Measurements from ENCODE around the gene FAM9A. TPM values are rescaled to one million over a fixed set of nuclear protein-coding genes. Genes with fewer than 3 reads are reported as not detected.

The FAM9A gene
- total RNA-seq (2014; rRNA removed; shearing (Covaris generic)), result not detected in 2 replicates

- Histone ChIP-seq H3K27me3 (ENCODE audit: control insufficient read depth, insufficient read depth, low read length) (no peaks in the 10 kb centered on the region), H3K36me3 (replicated peaks; ENCODE audit: control insufficient read depth, insufficient read depth, low read length) (no peaks in the 10 kb centered on the region), H3K4me3 (ENCODE audit: insufficient read depth, low read depth, low read length) (no peak within 1 kb of the TSS)
- peak; percentile 18 for DNase-seq
These were observed at the start of gene FAM9A for GRCh38 chrX:8801041-8801599. Gene FAM9A (minus strand): TSS chrX:8801383. CDS start chrX:8800171, 1,212 bp downstream.

GRCh38 chrX:8850478-8850877, 49.3 kb upstream of the FAM9A start:
- no peak for DNase-seq
- Histone ChIP-seq H3K36me3 (replicated peaks; ENCODE audit: control insufficient read depth, insufficient read depth, low read length) (no peaks in the 10 kb centered on the region), H3K27me3 (ENCODE audit: control insufficient read depth, insufficient read depth, low read length) (no peaks in the 10 kb centered on the region), H3K4me3 (ENCODE audit: insufficient read depth, low read depth, low read length) (no peak overlapping the region)

- no peak overlapping the region for H3K4me3 ChIP-seq (ENCODE audit: insufficient read depth, low read depth, low read length)
- no peaks in the 10 kb centered on the region for H3K27me3 ChIP-seq (ENCODE audit: control insufficient read depth, insufficient read depth, low read length)
- no peaks in the 10 kb centered on the region for H3K36me3 ChIP-seq (replicated peaks; ENCODE audit: control insufficient read depth, insufficient read depth, low read length)
- peak; percentile 31 for DNase-seq
These were observed 48.8 kb upstream of the FAM9A start for GRCh38 chrX:8849945-8850344.

GRCh38 chrX:8849458-8849857, 48.3 kb upstream of the FAM9A start:
- H3K4me3 ChIP-seq (ENCODE audit: insufficient read depth, low read depth, low read length), result no peak overlapping the region
- H3K27me3 ChIP-seq (ENCODE audit: control insufficient read depth, insufficient read depth, low read length), result no peaks in the 10 kb centered on the region
- H3K36me3 ChIP-seq (replicated peaks; ENCODE audit: control insufficient read depth, insufficient read depth, low read length), result no peaks in the 10 kb centered on the region
- DNase-seq, result no peak

GRCh38 chrX:8848911-8849310, 47.7 kb upstream of the FAM9A start:
- H3K36me3 ChIP-seq (replicated peaks; ENCODE audit: control insufficient read depth, insufficient read depth, low read length), result no peaks in the 10 kb centered on the region
- H3K27me3 ChIP-seq (ENCODE audit: control insufficient read depth, insufficient read depth, low read length), result no peaks in the 10 kb centered on the region
- DNase-seq, result no peak
- no peak overlapping the region for H3K4me3 ChIP-seq (ENCODE audit: insufficient read depth, low read depth, low read length)

GRCh38 chrX:8848441-8848840, 47.3 kb upstream of the FAM9A start:
- DNase-seq, result no peak
- Histone ChIP-seq H3K27me3 (ENCODE audit: control insufficient read depth, insufficient read depth, low read length) (no peaks in the 10 kb centered on the region), H3K36me3 (replicated peaks; ENCODE audit: control insufficient read depth, insufficient read depth, low read length) (no peaks in the 10 kb centered on the region), H3K4me3 (ENCODE audit: insufficient read depth, low read depth, low read length) (no peak overlapping the region)

GRCh38 chrX:8847360-8847759, 46.2 kb upstream of the FAM9A start:
- no peak for DNase-seq
- H3K4me3 ChIP-seq (ENCODE audit: insufficient read depth, low read depth, low read length), result no peak overlapping the region
- H3K27me3 ChIP-seq (ENCODE audit: control insufficient read depth, insufficient read depth, low read length), result no peaks in the 10 kb centered on the region
- H3K36me3 ChIP-seq (replicated peaks; ENCODE audit: control insufficient read depth, insufficient read depth, low read length), result no peaks in the 10 kb centered on the region

- Histone ChIP-seq H3K4me3 (ENCODE audit: insufficient read depth, low read depth, low read length) (no peak overlapping the region), H3K27me3 (ENCODE audit: control insufficient read depth, insufficient read depth, low read length) (no peaks in the 10 kb centered on the region), H3K36me3 (replicated peaks; ENCODE audit: control insufficient read depth, insufficient read depth, low read length) (no peaks in the 10 kb centered on the region)
- no peak for DNase-seq
These were observed 45.1 kb upstream of the FAM9A start for GRCh38 chrX:8846266-8846665.

- Histone ChIP-seq H3K36me3 (replicated peaks; ENCODE audit: control insufficient read depth, insufficient read depth, low read length) (no peaks in the 10 kb centered on the region), H3K4me3 (ENCODE audit: insufficient read depth, low read depth, low read length) (no peak overlapping the region), H3K27me3 (ENCODE audit: control insufficient read depth, insufficient read depth, low read length) (no peaks in the 10 kb centered on the region)
- no peak for DNase-seq
These were observed 44.3 kb upstream of the FAM9A start for GRCh38 chrX:8845469-8845868.

GRCh38 chrX:8845060-8845459, 43.9 kb upstream of the FAM9A start:
- peak; percentile 30 for DNase-seq

GRCh38 chrX:8844157-8844556, 43.0 kb upstream of the FAM9A start:
- DNase-seq, result no peak
- H3K27me3 ChIP-seq (ENCODE audit: control insufficient read depth, insufficient read depth, low read length), result no peaks in the 10 kb centered on the region
- H3K4me3 ChIP-seq (ENCODE audit: insufficient read depth, low read depth, low read length), result no peak overlapping the region
- H3K36me3 ChIP-seq (replicated peaks; ENCODE audit: control insufficient read depth, insufficient read depth, low read length), result no peaks in the 10 kb centered on the region

More at GRCh38 chrX:8845060-8845459, 43.9 kb upstream of the FAM9A start:
- Histone ChIP-seq H3K27me3 (ENCODE audit: control insufficient read depth, insufficient read depth, low read length) (no peaks in the 10 kb centered on the region), H3K36me3 (replicated peaks; ENCODE audit: control insufficient read depth, insufficient read depth, low read length) (no peaks in the 10 kb centered on the region), H3K4me3 (ENCODE audit: insufficient read depth, low read depth, low read length) (no peak overlapping the region)

GRCh38 chrX:8841911-8842310, 40.7 kb upstream of the FAM9A start:
- Histone ChIP-seq H3K4me3 (ENCODE audit: insufficient read depth, low read depth, low read length) (no peak overlapping the region), H3K36me3 (replicated peaks; ENCODE audit: control insufficient read depth, insufficient read depth, low read length) (no peaks in the 10 kb centered on the region), H3K27me3 (ENCODE audit: control insufficient read depth, insufficient read depth, low read length) (no peaks in the 10 kb centered on the region)
- DNase-seq, result no peak

- Histone ChIP-seq H3K36me3 (replicated peaks; ENCODE audit: control insufficient read depth, insufficient read depth, low read length) (no peaks in the 10 kb centered on the region), H3K27me3 (ENCODE audit: control insufficient read depth, insufficient read depth, low read length) (no peaks in the 10 kb centered on the region), H3K4me3 (ENCODE audit: insufficient read depth, low read depth, low read length) (no peak overlapping the region)
- DNase-seq, result no peak
These were observed 33.2 kb upstream of the FAM9A start for GRCh38 chrX:8834392-8834791.

- no peak for DNase-seq
- H3K4me3 ChIP-seq (ENCODE audit: insufficient read depth, low read depth, low read length), result no peak overlapping the region
- no peaks in the 10 kb centered on the region for H3K27me3 ChIP-seq (ENCODE audit: control insufficient read depth, insufficient read depth, low read length)
- no peaks in the 10 kb centered on the region for H3K36me3 ChIP-seq (replicated peaks; ENCODE audit: control insufficient read depth, insufficient read depth, low read length)
These were observed 31.6 kb upstream of the FAM9A start for GRCh38 chrX:8832582-8833378.

- no peak for DNase-seq
- Histone ChIP-seq H3K4me3 (ENCODE audit: insufficient read depth, low read depth, low read length) (no peak overlapping the region), H3K27me3 (ENCODE audit: control insufficient read depth, insufficient read depth, low read length) (no peaks in the 10 kb centered on the region), H3K36me3 (replicated peaks; ENCODE audit: control insufficient read depth, insufficient read depth, low read length) (no peaks in the 10 kb centered on the region)
These were observed 22.5 kb upstream of the FAM9A start for GRCh38 chrX:8823698-8824097.

Measured in H7 (cell line).